Activated B cell treated with CpG ODN at 0.5 μM for 24 hours (primary cell): ENCODE data around the gene CH25H. TPM values are rescaled to one million over a fixed set of nuclear protein-coding genes. Genes with fewer than 3 reads are reported as not detected.
"Not testable (repeated sequence)": the region's sequence is repeated elsewhere in the genome, so short reads cannot be mapped to it uniquely, and the experiment has no call there.

Experiments
- ATAC-seq: fragments of 200-7000 bp; cut with Tn5 transposase; one replicate; pipeline ENCODE4 v1.10.0; 2021; ENCODE audit warnings: low read depth, mild to moderate bottlenecking, moderate library complexity
- CTCF ChIA-PET: fragments of 350-600 bp; sonication (Branson Sonifier 250); formaldehyde crosslinking; loops from one replicate; lab custom pipeline; 2021; ENCODE audit warnings: antibody characterized with exemption; lab: Charles Lee
- POLR2A ChIA-PET: fragments of 350-600 bp; sonication (Branson Sonifier 250); formaldehyde crosslinking; loops from one replicate; lab custom pipeline; 2021; ENCODE audit warnings: antibody characterized with exemption; lab: Charles Lee
- DNase-seq: peaks from one replicate; pipeline ENCODE4 v3.0.0; 2022
- H3K27ac Mint-ChIP-seq: one replicate; pipeline ENCODE4 v1.8.0; 2020; ENCODE audit warnings: mixed read lengths
- H3K27me3 Mint-ChIP-seq: one replicate; pipeline ENCODE4 v1.8.0; 2021; ENCODE audit warnings: mixed read lengths
- H3K36me3 Mint-ChIP-seq: one replicate; pipeline ENCODE4 v1.8.0; 2021; ENCODE audit warnings: low read depth, mixed read lengths
- H3K4me1 Mint-ChIP-seq: one replicate; pipeline ENCODE4 v1.8.0; 2021; ENCODE audit warnings: mixed read lengths
- H3K4me3 Mint-ChIP-seq: one replicate; pipeline ENCODE4 v1.8.0; 2020; ENCODE audit warnings: mild to moderate bottlenecking, mixed read lengths
- H3K9me3 Mint-ChIP-seq: one replicate; pipeline ENCODE4 v1.8.0; 2020; ENCODE audit warnings: mixed read lengths
- CTCF ChIP-seq: fragments of 200-600 bp; IDR thresholded peaks from one replicate; pipeline ENCODE4 v1.8.0; 2022; ENCODE audit warnings: antibody characterized with exemption, mild to moderate bottlenecking
- intact Hi-C: fragments of 100-400 bp; cut with micrococcal nuclease; formaldehyde crosslinking; loops from one replicate; pipeline ENCODE4 v1.15.1; 2024
- total RNA-seq: library from RNA; stranded (reverse); gene quantifications from 2 replicates; pipeline ENCODE4 v1.2.3, GENCODE V29; 2022

Gene CH25H
- total RNA-seq, 1 donor from 2014 or later = not detected

- Mint-ChIP-seq H3K36me3 (no peaks in the 10 kb centered on the region), H3K27me3 (peaks cover 16% of the 10 kb centered on the region), H3K4me1 (peaks cover 17% of the 10 kb centered on the region), H3K27ac (no peak overlapping the region), H3K9me3 (no peaks in the 10 kb centered on the region), H3K4me3 (no peak overlapping the region)
- intact Hi-C loops = no loop called here
- POLR2A ChIA-PET = no interaction called here
- CTCF ChIA-PET = interaction anchor here (1.0 kb wide), 1 partner anchor 173 kb away, joined by 3 read pairs; no protein-coding TSS in a partner anchor
- ATAC-seq = no peak
- no peak for TF ChIP-seq CTCF
- no peak for DNase-seq
Observed at GRCh38 chr10:89203237-89203636, 3.9 kb downstream of the CH25H start.

- H3K27ac Mint-ChIP-seq = no peak overlapping the region
- ChIA-PET POLR2A (no interaction called here), CTCF (interaction anchor here (0.6 to 1.5 kb wide), 3 partner anchors 15 to 267 kb away, joined by 3 to 4 read pairs (median 4); no protein-coding TSS in a partner anchor)
- no peaks in the 10 kb centered on the region for H3K9me3 Mint-ChIP-seq
- intact Hi-C loops = no loop called here
- no peaks in the 10 kb centered on the region for H3K36me3 Mint-ChIP-seq
- ATAC-seq = no peak
- H3K4me1 Mint-ChIP-seq = peaks cover 8% of the 10 kb centered on the region
- no peak overlapping the region for H3K4me3 Mint-ChIP-seq
- DNase-seq = no peak
- no peak for TF ChIP-seq CTCF
- H3K27me3 Mint-ChIP-seq = peaks cover 12% of the 10 kb centered on the region
Observed at GRCh38 chr10:89202033-89202425, 5.1 kb downstream of the CH25H start.

- H3K4me3 Mint-ChIP-seq = no peak overlapping the region
- H3K27me3 Mint-ChIP-seq = peaks cover 7% of the 10 kb centered on the region
- DNase-seq (no peak), ATAC-seq (no peak)
- intact Hi-C loops = no loop called here
- ChIA-PET POLR2A (no interaction called here), CTCF (interaction anchor here (0.6 to 1.5 kb wide), 3 partner anchors 16 to 267 kb away, joined by 3 to 4 read pairs (median 4); no protein-coding TSS in a partner anchor)
- no peak for TF ChIP-seq CTCF
- H3K27ac Mint-ChIP-seq = no peak overlapping the region
- no peaks in the 10 kb centered on the region for H3K36me3 Mint-ChIP-seq
- no peaks in the 10 kb centered on the region for H3K9me3 Mint-ChIP-seq
- peaks cover 3% of the 10 kb centered on the region for H3K4me1 Mint-ChIP-seq
Observed at GRCh38 chr10:89201345-89202032, 5.6 kb downstream of the CH25H start.

GRCh38 chr10:89197473-89197872 lies 9.6 kb downstream of the CH25H start:
- TF ChIP-seq CTCF = no peak
- Mint-ChIP-seq H3K27ac (no peak overlapping the region), H3K36me3 (no peaks in the 10 kb centered on the region), H3K4me1 (no peaks in the 10 kb centered on the region), H3K9me3 (no peaks in the 10 kb centered on the region), H3K27me3 (peaks cover 7% of the 10 kb centered on the region), H3K4me3 (no peak overlapping the region)
- DNase-seq (no peak), ATAC-seq (no peak)
- CTCF ChIA-PET = interaction anchor here (1.0 kb wide), 1 partner anchor 168 kb away, joined by 3 read pairs; no protein-coding TSS in a partner anchor
- intact Hi-C loops = no loop called here
- POLR2A ChIA-PET = interaction anchor here (0.6 kb wide), 3 partner anchors 176 to 1750 kb away, joined by 3 to 5 read pairs (median 3); no protein-coding TSS in a partner anchor

GRCh38 chr10:89191301-89191700 lies 15.8 kb downstream of the CH25H start:
- intact Hi-C loops, CTCF ChIA-PET, POLR2A ChIA-PET, DNase-seq, H3K36me3 Mint-ChIP-seq, ATAC-seq, H3K27ac Mint-ChIP-seq, H3K4me3 Mint-ChIP-seq, H3K4me1 Mint-ChIP-seq, H3K9me3 Mint-ChIP-seq: not testable (repeated sequence)
- peaks cover 16% of the 10 kb centered on the region for H3K27me3 Mint-ChIP-seq
